ENCODE data around the gene KRT86. TPM values are rescaled to one million over a fixed set of nuclear protein-coding genes. Genes with fewer than 3 reads are reported as not detected.

KRT86 gene
- total and polyA plus RNA-seq, 12 donors: 0.61 to 6.2 (median 1.3) TPM; not detected in 2

GRCh38 chr12:52356762-52357580, 82.5 kb downstream of the KRT86 start:
- no peak overlapping the region for H3K4me3 ChIP-seq
- intact Hi-C loops (cut with DNase I): no loop called here
- H3K27me3 ChIP-seq: peaks cover 7% of the 10 kb centered on the region
- H3K36me3 ChIP-seq (replicated peaks in 1 of 2): no peaks in the 10 kb centered on the region
- DNase-seq: no peak
- H3K9me3 ChIP-seq (replicated peaks in 1 of 3): no peaks in the 10 kb centered on the region
- H3K27ac ChIP-seq: no peak overlapping the region
- WGBS, 4 donors: 84 to 87% (median 86%) methylated on average over 19 to 20 of the region's 20 CpGs
- TF ChIP-seq POLR2A (IDR thresholded peaks at IDR 0.05): no peak
- TF ChIP-seq CTCF (IDR thresholded peaks at IDR 0.05): no peak
- no peaks in the 10 kb centered on the region for H3K4me1 ChIP-seq (replicated peaks in 1 of 2)

Other genes with a start within 250 kb of the KRT86 start
- gene NR4A1, start 223.2 kb upstream of the KRT86 start, total RNA-seq: 100 to 1,000 TPM in 5 of 9 donors, 10 to 100 TPM in 4; 19.0 to 854 (median 108) TPM
- 100 to 1,000 TPM in 2 of 3 donors, 10 to 100 TPM in 1; 34.5 to 499 (median 282) TPM for gene NR4A1, start 223.2 kb upstream of the KRT86 start, polyA plus RNA-seq
- gene ATG101, start 204.7 kb upstream of the KRT86 start, total RNA-seq: 10 to 100 TPM; 28.8 to 60.4 (median 40.0) TPM
- gene ATG101, start 204.7 kb upstream of the KRT86 start, polyA plus RNA-seq: 10 to 100 TPM; 20.9 to 28.6 (median 27.1) TPM
- gene SMIM41, start 194.9 kb upstream of the KRT86 start, total RNA-seq: 1 to 10 TPM in 1 of 9 donors, under 1 TPM in 2, not detected in 6; 0.54 to 2.1 (median 0.83) TPM
- gene SMIM41, start 194.9 kb upstream of the KRT86 start, polyA plus RNA-seq: under 1 TPM in 1 of 3 donors, not detected in 2; 0.10 TPM
- 10 to 100 TPM in 1 of 9 donors, 1 to 10 TPM in 7, under 1 TPM in 1; 0.95 to 14.6 (median 5.1) TPM for gene KRT80, start 82.6 kb upstream of the KRT86 start, total RNA-seq
- 1 to 10 TPM; 1.8 to 8.8 (median 2.5) TPM for gene KRT80, start 82.6 kb upstream of the KRT86 start, polyA plus RNA-seq
- gene KRT7, start 41.4 kb upstream of the KRT86 start, total RNA-seq: 10 to 100 TPM in 2 of 9 donors, 1 to 10 TPM in 6, under 1 TPM in 1; 0.33 to 13.5 (median 7.9) TPM
- gene KRT7, start 41.4 kb upstream of the KRT86 start, polyA plus RNA-seq: 10 to 100 TPM in 2 of 3 donors, 1 to 10 TPM in 1; 2.1 to 34.8 (median 12.1) TPM
- under 1 TPM in 2 of 9 donors, not detected in 7; 0.25 to 0.42 TPM for gene KRT81, start 16.9 kb downstream of the KRT86 start, total RNA-seq
- gene KRT81, start 16.9 kb downstream of the KRT86 start, polyA plus RNA-seq: not detected
- gene KRT83, start 46.8 kb downstream of the KRT86 start, total RNA-seq: not detected
- gene KRT83, start 46.8 kb downstream of the KRT86 start, polyA plus RNA-seq: not detected
- gene KRT85, start 92.8 kb downstream of the KRT86 start, total RNA-seq: not detected
- not detected for gene KRT85, start 92.8 kb downstream of the KRT86 start, polyA plus RNA-seq
- gene KRT84, start 111.0 kb downstream of the KRT86 start, total RNA-seq: not detected
- not detected for gene KRT84, start 111.0 kb downstream of the KRT86 start, polyA plus RNA-seq
- gene KRT82, start 131.7 kb downstream of the KRT86 start, total RNA-seq: not detected
- gene KRT82, start 131.7 kb downstream of the KRT86 start, polyA plus RNA-seq: not detected
- gene KRT75, start 159.7 kb downstream of the KRT86 start, total RNA-seq: not detected
- not detected for gene KRT75, start 159.7 kb downstream of the KRT86 start, polyA plus RNA-seq
- gene KRT6B, start 177.5 kb downstream of the KRT86 start, total RNA-seq: under 1 TPM in 1 of 9 donors, not detected in 8; 0.25 TPM
- under 1 TPM in 1 of 3 donors, not detected in 2; 0.20 TPM for gene KRT6B, start 177.5 kb downstream of the KRT86 start, polyA plus RNA-seq
- under 1 TPM in 1 of 9 donors, not detected in 8; 0.28 TPM for gene KRT6C, start 199.2 kb downstream of the KRT86 start, total RNA-seq
- under 1 TPM in 1 of 3 donors, not detected in 2; 0.17 TPM for gene KRT6C, start 199.2 kb downstream of the KRT86 start, polyA plus RNA-seq
- 1 to 10 TPM in 1 of 9 donors, under 1 TPM in 1, not detected in 7; 0.28 to 1.1 TPM for gene KRT6A, start 218.6 kb downstream of the KRT86 start, total RNA-seq
- 1 to 10 TPM in 1 of 3 donors, under 1 TPM in 1, not detected in 1; 0.24 to 2.7 TPM for gene KRT6A, start 218.6 kb downstream of the KRT86 start, polyA plus RNA-seq
- under 1 TPM in 4 of 9 donors, not detected in 5; 0.11 to 0.88 (median 0.37) TPM for gene KRT5, start 245.7 kb downstream of the KRT86 start, total RNA-seq
- 1 to 10 TPM in 1 of 3 donors, under 1 TPM in 1, not detected in 1; 0.56 to 4.2 TPM for gene KRT5, start 245.7 kb downstream of the KRT86 start, polyA plus RNA-seq